Type B pancreatic cell (in vitro differentiated cells): ENCODE data around the gene TRIM6. TPM values are rescaled to one million over a fixed set of nuclear protein-coding genes. Genes with fewer than 3 reads are reported as not detected.

Experiments
- DNase-seq: peaks from one replicate; pipeline ENCODE4 v3.0.0; 2021; ENCODE audit warnings: mixed read lengths; ENCODE audit not compliant: unreplicated experiment; ENCODE audit errors: extremely low spot score
- H3K27ac Mint-ChIP-seq: 2 replicates; pipeline ENCODE4 v1.8.0; 2021; ENCODE audit warnings: mild to moderate bottlenecking, mixed read lengths
- H3K27me3 Mint-ChIP-seq: 2 replicates; pipeline ENCODE4 v1.8.0; 2021; ENCODE audit warnings: mixed read lengths
- H3K36me3 Mint-ChIP-seq: 2 replicates; pipeline ENCODE4 v1.8.0; 2021; ENCODE audit warnings: mixed read lengths
- H3K4me1 Mint-ChIP-seq: one replicate; pipeline ENCODE4 v1.8.0; 2021; ENCODE audit warnings: mixed read lengths; ENCODE audit not compliant: unreplicated experiment
- H3K4me3 Mint-ChIP-seq: 2 replicates; pipeline ENCODE4 v1.8.0; 2021; ENCODE audit warnings: mild to moderate bottlenecking, mixed read lengths
- H3K9me3 Mint-ChIP-seq: 2 replicates; pipeline ENCODE4 v1.8.0; 2021; ENCODE audit warnings: mixed read lengths
- total RNA-seq: library from RNA; stranded (reverse); gene quantifications from 2 replicates; pipeline ENCODE4 v1.2.1, GENCODE V29; 2021; ENCODE audit warnings: low replicate concordance
- TF ChIP-seq, protein P1 (sequence below): fragments of 200-600 bp; sonication (generic); conservative IDR thresholded peaks from 2 replicates; pipeline ENCODE4 v1.5.0; 2021; ENCODE audit warnings: antibody characterized with exemption, mild to moderate bottlenecking

TRIM6 gene
- total RNA-seq, 1 donor from 2014 or later: 7.5 TPM

DNA sequence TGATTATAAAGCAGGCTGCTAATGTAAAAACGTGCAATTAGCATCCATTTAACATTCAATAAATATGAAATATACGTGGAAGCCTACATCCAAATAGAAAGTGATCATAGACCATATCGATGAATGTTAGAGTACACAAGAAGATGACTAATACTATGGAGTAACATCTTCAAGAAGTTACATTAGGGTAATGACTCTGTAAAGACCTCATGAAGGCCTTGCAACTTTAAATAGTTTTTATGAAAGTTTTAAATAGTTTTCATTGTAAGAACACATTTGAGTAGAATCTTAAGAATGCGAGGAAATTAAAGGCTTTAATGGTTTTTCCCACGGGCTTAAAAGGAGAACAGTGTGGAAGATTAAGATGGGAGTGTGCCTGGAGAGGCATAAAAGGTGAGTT lies 29.8 kb downstream of the TRIM6 start:
- Mint-ChIP-seq H3K27me3 (no peaks in the 10 kb centered on the region), H3K4me1 (peaks cover 16% of the 10 kb centered on the region), H3K36me3 (peaks cover 4% of the 10 kb centered on the region), H3K27ac (peak overlapping the region; percentile 15), H3K9me3 (no peaks in the 10 kb centered on the region), H3K4me3 (peak overlapping the region; percentile 23)
- DNase-seq: no peak
- TF ChIP-seq, protein P1, sequence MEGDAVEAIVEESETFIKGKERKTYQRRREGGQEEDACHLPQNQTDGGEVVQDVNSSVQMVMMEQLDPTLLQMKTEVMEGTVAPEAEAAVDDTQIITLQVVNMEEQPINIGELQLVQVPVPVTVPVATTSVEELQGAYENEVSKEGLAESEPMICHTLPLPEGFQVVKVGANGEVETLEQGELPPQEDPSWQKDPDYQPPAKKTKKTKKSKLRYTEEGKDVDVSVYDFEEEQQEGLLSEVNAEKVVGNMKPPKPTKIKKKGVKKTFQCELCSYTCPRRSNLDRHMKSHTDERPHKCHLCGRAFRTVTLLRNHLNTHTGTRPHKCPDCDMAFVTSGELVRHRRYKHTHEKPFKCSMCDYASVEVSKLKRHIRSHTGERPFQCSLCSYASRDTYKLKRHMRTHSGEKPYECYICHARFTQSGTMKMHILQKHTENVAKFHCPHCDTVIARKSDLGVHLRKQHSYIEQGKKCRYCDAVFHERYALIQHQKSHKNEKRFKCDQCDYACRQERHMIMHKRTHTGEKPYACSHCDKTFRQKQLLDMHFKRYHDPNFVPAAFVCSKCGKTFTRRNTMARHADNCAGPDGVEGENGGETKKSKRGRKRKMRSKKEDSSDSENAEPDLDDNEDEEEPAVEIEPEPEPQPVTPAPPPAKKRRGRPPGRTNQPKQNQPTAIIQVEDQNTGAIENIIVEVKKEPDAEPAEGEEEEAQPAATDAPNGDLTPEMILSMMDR: no peak

DNA sequence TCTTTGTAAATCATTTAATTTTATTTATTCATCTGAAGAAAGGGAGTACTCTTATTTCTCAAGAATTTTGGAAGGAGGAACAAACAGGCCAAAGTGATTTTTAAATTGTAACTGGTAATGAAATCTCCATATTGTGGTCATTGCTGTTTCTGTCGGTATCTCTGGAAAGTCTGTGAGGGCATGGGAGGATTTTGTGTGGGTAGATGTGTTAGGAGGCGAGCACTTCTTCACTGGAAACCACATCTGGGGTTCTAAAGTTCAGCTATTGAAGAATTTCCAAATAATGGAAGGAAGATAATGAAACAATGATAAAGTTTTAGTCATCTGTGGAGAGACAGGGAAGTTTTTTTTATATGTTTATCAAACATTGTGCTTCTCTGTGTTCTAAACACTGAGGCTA lies 35.0 kb downstream of the TRIM6 start:
- Mint-ChIP-seq H3K27me3 (no peaks in the 10 kb centered on the region), H3K9me3 (no peaks in the 10 kb centered on the region), H3K4me3 (no peak overlapping the region), H3K4me1 (no peaks in the 10 kb centered on the region), H3K27ac (no peak overlapping the region), H3K36me3 (peaks cover 10% of the 10 kb centered on the region)
- TF ChIP-seq, protein P1: no peak
- no peak for DNase-seq

DNA sequence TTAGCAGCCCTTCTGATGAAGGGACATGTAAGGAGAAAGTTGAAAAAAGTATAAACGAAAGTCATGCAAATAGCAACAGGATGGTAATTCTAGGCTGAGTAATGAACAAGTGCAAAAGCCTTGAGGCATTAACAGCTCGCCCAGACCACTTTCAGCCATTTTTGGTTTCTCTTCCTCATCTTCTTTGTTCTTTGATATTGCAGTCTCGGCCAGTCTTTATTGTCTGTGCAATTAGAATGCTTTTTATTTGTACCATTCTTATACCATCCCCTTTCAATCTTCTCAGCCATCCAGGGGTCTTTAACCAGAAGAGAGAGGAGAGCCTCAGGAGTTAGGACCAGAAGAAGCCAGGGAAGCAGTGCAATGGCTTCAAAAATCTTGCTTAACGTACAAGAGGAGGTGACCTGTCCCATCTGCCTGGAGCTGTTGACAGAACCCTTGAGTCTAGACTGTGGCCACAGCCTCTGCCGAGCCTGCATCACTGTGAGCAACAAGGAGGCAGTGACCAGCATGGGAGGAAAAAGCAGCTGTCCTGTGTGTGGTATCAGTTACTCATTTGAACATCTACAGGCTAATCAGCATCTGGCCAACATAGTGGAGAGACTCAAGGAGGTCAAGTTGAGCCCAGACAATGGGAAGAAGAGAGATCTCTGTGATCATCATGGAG lies 35.7 kb downstream of the TRIM6 start:
- TF ChIP-seq, protein P1: no peak
- DNase-seq: no peak
- Mint-ChIP-seq H3K9me3 (no peaks in the 10 kb centered on the region), H3K4me1 (no peaks in the 10 kb centered on the region), H3K4me3 (no peak overlapping the region), H3K36me3 (peaks cover 10% of the 10 kb centered on the region), H3K27me3 (no peaks in the 10 kb centered on the region), H3K27ac (no peak overlapping the region)

DNA sequence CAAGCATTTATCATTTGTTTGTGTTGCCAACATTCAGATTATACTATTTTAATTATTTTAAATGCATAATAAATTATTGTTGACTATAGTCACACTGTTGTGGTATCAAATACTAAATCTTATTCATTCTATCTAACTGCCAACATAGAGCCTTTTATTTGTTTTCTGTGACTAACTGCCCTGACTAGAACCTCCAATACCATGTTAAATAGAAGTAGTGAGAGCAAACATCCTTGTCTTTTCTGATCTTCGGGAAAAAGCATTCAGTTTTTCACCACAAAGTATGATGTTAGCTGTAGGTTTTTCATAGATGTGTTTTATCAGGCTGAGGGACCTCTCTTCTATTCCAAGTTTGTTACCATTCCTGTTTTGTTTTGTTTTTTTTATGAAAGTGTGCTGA lies 43.5 kb downstream of the TRIM6 start:
- no peaks in the 10 kb centered on the region for H3K9me3 Mint-ChIP-seq
- no peak overlapping the region for H3K27ac Mint-ChIP-seq
- no peak for DNase-seq
- H3K4me3 Mint-ChIP-seq: no peak overlapping the region
- TF ChIP-seq, protein P1: no peak
- H3K36me3 Mint-ChIP-seq: peaks cover 7% of the 10 kb centered on the region
- H3K27me3 Mint-ChIP-seq: no peaks in the 10 kb centered on the region
- H3K4me1 Mint-ChIP-seq: peaks cover 3% of the 10 kb centered on the region

DNA sequence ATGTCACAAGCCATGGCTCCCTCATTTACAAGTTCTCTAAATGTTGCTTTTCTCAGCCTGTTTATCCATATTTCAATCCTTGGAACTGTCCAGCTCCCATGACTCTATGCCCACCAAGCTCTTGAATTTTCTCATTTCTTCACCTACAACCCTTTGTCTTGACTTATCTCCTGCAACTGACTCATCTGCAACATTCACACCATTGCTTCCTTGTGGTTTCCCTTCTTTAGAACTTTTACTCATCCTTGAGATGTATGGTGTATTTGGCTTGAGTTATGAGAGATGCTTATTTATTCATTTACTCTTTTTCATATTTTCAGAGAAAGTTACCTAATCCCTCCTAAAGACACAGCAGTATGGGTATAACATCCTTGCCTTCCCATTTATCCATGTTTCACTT lies 47.1 kb downstream of the TRIM6 start:
- peaks cover 7% of the 10 kb centered on the region for H3K36me3 Mint-ChIP-seq
- H3K27me3 Mint-ChIP-seq: no peaks in the 10 kb centered on the region
- no peak overlapping the region for H3K27ac Mint-ChIP-seq
- H3K4me1 Mint-ChIP-seq: peaks cover 2% of the 10 kb centered on the region
- H3K9me3 Mint-ChIP-seq: no peaks in the 10 kb centered on the region
- TF ChIP-seq, protein P1: no peak
- no peak for DNase-seq
- H3K4me3 Mint-ChIP-seq: no peak overlapping the region
